Smooth muscle cell (in vitro differentiated cells): ENCODE measurements around the gene SLC27A1. TPM values are rescaled to one million over a fixed set of nuclear protein-coding genes. Genes with fewer than 3 reads are reported as not detected.

Experiments used
- DNase-seq: peaks from one replicate; lab custom pipeline; 2025; ENCODE audit not compliant: unreplicated experiment; lab: John Stamatoyannopoulos, UW
- H2AFZ ChIP-seq: fragments of 200-600 bp; sonication (generic); 2 replicates; pipeline ENCODE4 v1.6.0; 2016; ENCODE audit warnings: antibody characterized with exemption, low read depth, mild to moderate bottlenecking
- H3F3A ChIP-seq: fragments of 200-600 bp; sonication (generic); 2 replicates; pipeline ENCODE4 v1.6.0; 2017; ENCODE audit warnings: antibody characterized with exemption, low read depth
- H3K27ac ChIP-seq: fragments of 200-600 bp; sonication (generic); 2 replicates; pipeline ENCODE4 v1.5.1; 2016; ENCODE audit warnings: low read depth, mild to moderate bottlenecking
- H3K27me3 ChIP-seq: fragments of 200-600 bp; sonication (generic); 2 replicates; pipeline ENCODE4 v1.6.1; 2016; ENCODE audit warnings: low read depth, mild to moderate bottlenecking
- H3K36me3 ChIP-seq: fragments of 200-600 bp; sonication (generic); 2 replicates; pipeline ENCODE4 v1.5.1; 2016; ENCODE audit warnings: low read depth
- H3K4me1 ChIP-seq: fragments of 200-600 bp; sonication (generic); 2 replicates; pipeline ENCODE4 v1.5.1; 2016; ENCODE audit warnings: low read depth
- H3K4me2 ChIP-seq: fragments of 200-600 bp; sonication (generic); 2 replicates; pipeline ENCODE4 v1.6.0; 2016; ENCODE audit warnings: mild to moderate bottlenecking
- H3K4me3 ChIP-seq: fragments of 200-600 bp; sonication (generic); 2 replicates; pipeline ENCODE4 v1.5.1; 2016; ENCODE audit warnings: mild to moderate bottlenecking
- H3K79me2 ChIP-seq: fragments of 200-600 bp; sonication (generic); 2 replicates; pipeline ENCODE4 v1.6.0; 2016; ENCODE audit warnings: low read depth, mild to moderate bottlenecking
- H3K9ac ChIP-seq: fragments of 200-600 bp; sonication (generic); 2 replicates; pipeline ENCODE4 v1.6.0; 2016; ENCODE audit warnings: low read depth
- H3K9me3 ChIP-seq: fragments of 200-600 bp; sonication (generic); replicated peaks from 2 replicates; pipeline ENCODE4 v1.5.1; 2016; ENCODE audit warnings: low read depth
- H4K20me1 ChIP-seq: fragments of 200-600 bp; sonication (generic); 2 replicates; pipeline ENCODE4 v1.6.0; 2016; ENCODE audit warnings: low read depth
- CTCF ChIP-seq: fragments of 200-600 bp; sonication (generic); IDR thresholded peaks from 2 replicates; pipeline ENCODE4 v1.5.1; 2017; ENCODE audit warnings: borderline replicate concordance, mild to moderate bottlenecking, antibody characterized with exemption; ENCODE audit not compliant: insufficient read depth, poor library complexity, severe bottlenecking
- WGBS: methylation state at CpG from one replicate; pipeline ENCODE4 v1.1.7; 2016; ENCODE audit warnings: low lambda C conversion rate; 5-methylcytosine and 5-hydroxymethylcytosine counted together
- polyA plus RNA-seq: library from polyadenylated mRNA; unstranded; fragments of >200 nt; fragmentation: Nextera tagmentation; extraction: Ambion mirVana; gene quantifications from 2 replicates; pipeline ENCODE4 v1.2.1, GENCODE V29; 2016
- total RNA-seq: library from RNA; depleted of rRNA; stranded (reverse); fragments of >200 nt; gene quantifications from 2 replicates; pipeline ENCODE4 v1.2.3, GENCODE V29; 2014

The SLC27A1 gene
- total and polyA plus RNA-seq, 2 experiments from 2014 or later: 9.7 to 11.5 TPM

GRCh38 chr19:17530586-17530985, 60.3 kb downstream of the SLC27A1 start:
- no peaks in the 10 kb centered on the region for H3F3A ChIP-seq
- H3K27me3 ChIP-seq: no peaks in the 10 kb centered on the region
- no peaks in the 10 kb centered on the region for H3K79me2 ChIP-seq
- H3K9me3 ChIP-seq: no peaks in the 10 kb centered on the region
- no peak overlapping the region for H3K27ac ChIP-seq
- H4K20me1 ChIP-seq: no peaks in the 10 kb centered on the region
- no peak for DNase-seq
- no peak for TF ChIP-seq CTCF
- 26% methylated on average over 8 of the region's 8 CpGs for WGBS
- H2AFZ ChIP-seq: no peak overlapping the region
- no peak overlapping the region for H3K4me3 ChIP-seq
- H3K4me2 ChIP-seq: no peak overlapping the region
- H3K36me3 ChIP-seq: no peaks in the 10 kb centered on the region
- no peak overlapping the region for H3K9ac ChIP-seq
- H3K4me1 ChIP-seq: no peaks in the 10 kb centered on the region

- no peaks in the 10 kb centered on the region for H3K27me3 ChIP-seq
- no peak for TF ChIP-seq CTCF
- no peaks in the 10 kb centered on the region for H3K4me1 ChIP-seq
- 93% methylated on average over 16 of the region's 16 CpGs for WGBS
- H3K27ac ChIP-seq: no peak overlapping the region
- no peaks in the 10 kb centered on the region for H3K9me3 ChIP-seq
- no peak overlapping the region for H3K4me2 ChIP-seq
- DNase-seq: no peak
- H4K20me1 ChIP-seq: no peaks in the 10 kb centered on the region
- no peaks in the 10 kb centered on the region for H3K36me3 ChIP-seq
- H3K79me2 ChIP-seq: no peaks in the 10 kb centered on the region
- no peaks in the 10 kb centered on the region for H3F3A ChIP-seq
- no peak overlapping the region for H3K9ac ChIP-seq
- H2AFZ ChIP-seq: no peak overlapping the region
- H3K4me3 ChIP-seq: no peak overlapping the region
Measured at GRCh38 chr19:17532116-17532515, 61.8 kb downstream of the SLC27A1 start.

GRCh38 chr19:17532557-17532956, 62.2 kb downstream of the SLC27A1 start:
- no peak overlapping the region for H2AFZ ChIP-seq
- no peaks in the 10 kb centered on the region for H3F3A ChIP-seq
- WGBS: 80% methylated on average over 7 of the region's 7 CpGs
- H3K9ac ChIP-seq: no peak overlapping the region
- DNase-seq: no peak
- no peaks in the 10 kb centered on the region for H3K79me2 ChIP-seq
- H3K9me3 ChIP-seq: no peaks in the 10 kb centered on the region
- no peak overlapping the region for H3K4me3 ChIP-seq
- H3K27me3 ChIP-seq: no peaks in the 10 kb centered on the region
- no peaks in the 10 kb centered on the region for H4K20me1 ChIP-seq
- H3K36me3 ChIP-seq: no peaks in the 10 kb centered on the region
- no peak for TF ChIP-seq CTCF
- H3K4me1 ChIP-seq: no peaks in the 10 kb centered on the region
- H3K27ac ChIP-seq: no peak overlapping the region
- H3K4me2 ChIP-seq: no peak overlapping the region

GRCh38 chr19:17534767-17535166, 64.4 kb downstream of the SLC27A1 start:
- H3K4me2 ChIP-seq: no peak overlapping the region
- no peaks in the 10 kb centered on the region for H3F3A ChIP-seq
- H3K9me3 ChIP-seq: no peaks in the 10 kb centered on the region
- no peaks in the 10 kb centered on the region for H3K79me2 ChIP-seq
- H3K27me3 ChIP-seq: peaks cover 5% of the 10 kb centered on the region
- no peaks in the 10 kb centered on the region for H3K4me1 ChIP-seq
- no peaks in the 10 kb centered on the region for H3K36me3 ChIP-seq
- no peak overlapping the region for H3K9ac ChIP-seq
- TF ChIP-seq CTCF: no peak
- H3K4me3 ChIP-seq: no peak overlapping the region
- H4K20me1 ChIP-seq: no peaks in the 10 kb centered on the region
- H2AFZ ChIP-seq: no peak overlapping the region
- no peak for DNase-seq
- no peak overlapping the region for H3K27ac ChIP-seq
